Gastroesophageal sphincter (tissue), 3 donors: ENCODE measurements around the gene WNK2.

Experiments used
- CTCF ChIP-seq, 4 experiments: fragments of 200-600 bp in 2 of 4; fragments of 450-650 bp in 2 of 4; sonication (generic) in 1 of 4; IDR thresholded peaks; one replicate each; pipeline ENCODE4 v1.5.1; 2017 to 2019; ENCODE audit warnings: antibody characterized with exemption in 4 of 4, mild to moderate bottlenecking in 2 of 4, moderate library complexity in 2 of 4
- POLR2A ChIP-seq, 2 donors: fragments of 450-650 bp; IDR thresholded peaks; one replicate each; pipeline ENCODE4 v1.6.1; 2017; ENCODE audit warnings: antibody characterized with exemption in 2 of 2, mild to moderate bottlenecking in 2 of 2, moderate library complexity in 1 of 2
- POLR2AphosphoS5 ChIP-seq: sonication (generic); formaldehyde crosslinking; IDR thresholded peaks from one replicate; pipeline ENCODE4 v1.6.1; 2017; ENCODE audit warnings: antibody characterized with exemption

GRCh38 chr9:93200449-93200742, 16.5 kb downstream of the WNK2 start:
- TF ChIP-seq POLR2AphosphoS5 (no peak), CTCF (IDR thresholded peaks at IDR 0.05) (no peak), POLR2A (IDR thresholded peaks at IDR 0.05) (no peak)
